Activated T-cell treated with anti-CD3 and anti-CD28 coated beads, Interleukin-2, amount 50 U/mL, for 48 hours (primary cell): ENCODE data around the gene OTOF.

ENCODE experiments used
- DNase-seq, 2 experiments: peaks; one replicate each; pipeline ENCODE4 v3.0.0-alpha.2; 2020

The OTOF gene

GRCh38 chr2:26463244-26464192 lies 14.4 kb downstream of the OTOF start:
- no peak for DNase-seq

- no peak for DNase-seq
These were observed 15.2 kb downstream of the OTOF start for GRCh38 chr2:26462511-26463243.

- DNase-seq = no peak
These were observed 15.8 kb downstream of the OTOF start for GRCh38 chr2:26462100-26462499.

- no peak for DNase-seq
These were observed 16.3 kb downstream of the OTOF start for GRCh38 chr2:26461601-26462023.

GRCh38 chr2:26460613-26461031 lies 17.3 kb downstream of the OTOF start:
- DNase-seq = no peak

- no peak for DNase-seq
These were observed 17.8 kb downstream of the OTOF start for GRCh38 chr2:26459991-26460612.

- no peak for DNase-seq
These were observed 19.4 kb downstream of the OTOF start for GRCh38 chr2:26458365-26459042.

GRCh38 chr2:26457695-26458364 lies 20.1 kb downstream of the OTOF start:
- no peak for DNase-seq

GRCh38 chr2:26457251-26457666 lies 20.7 kb downstream of the OTOF start:
- DNase-seq = no peak

GRCh38 chr2:26456440-26457250 lies 21.3 kb downstream of the OTOF start:
- no peak for DNase-seq

GRCh38 chr2:26455670-26456439 lies 22.1 kb downstream of the OTOF start:
- DNase-seq = no peak

GRCh38 chr2:26455037-26455669 lies 22.8 kb downstream of the OTOF start:
- DNase-seq = no peak

- no peak for DNase-seq
These were observed 23.3 kb downstream of the OTOF start for GRCh38 chr2:26454561-26455001.

- no peak for DNase-seq
These were observed 24.2 kb downstream of the OTOF start for GRCh38 chr2:26453421-26454329.

GRCh38 chr2:26451700-26452099 lies 26.2 kb downstream of the OTOF start:
- DNase-seq = no peak

- DNase-seq = no peak
These were observed 27.8 kb downstream of the OTOF start for GRCh38 chr2:26450031-26450635.

- no peak for DNase-seq
These were observed 28.5 kb downstream of the OTOF start for GRCh38 chr2:26449278-26450030.

GRCh38 chr2:26448651-26449050 lies 29.3 kb downstream of the OTOF start:
- DNase-seq = no peak
